WTC11 (cell line): Measurements from ENCODE around the gene AP4M1. TPM values are rescaled to one million over a fixed set of nuclear protein-coding genes. Genes with fewer than 3 reads are reported as not detected.

ENCODE experiments used
- ATAC-seq: fragments of 200-7000 bp; cut with Tn5 transposase; 2 replicates; pipeline ENCODE4 v1.10.0; 2021; ENCODE audit warnings: mild to moderate bottlenecking, moderate library complexity
- CTCF ChIA-PET: fragments of 300-600 bp; sonication (Branson Sonifier 250); formaldehyde crosslinking; loops from one replicate; lab custom pipeline; 2021; ENCODE audit warnings: antibody characterized with exemption; lab: Charles Lee
- POLR2A ChIA-PET: fragments of 350-600 bp; sonication (Branson Sonifier 250); formaldehyde crosslinking; loops from one replicate; lab custom pipeline; 2021; ENCODE audit warnings: antibody characterized with exemption; lab: Charles Lee
- DNase-seq: peaks from one replicate; pipeline ENCODE4 v3.0.0; 2021; ENCODE audit warnings: low spot score
- H3K27ac Mint-ChIP-seq: 2 replicates; pipeline ENCODE4 v1.8.0; 2021; ENCODE audit warnings: mixed read lengths
- H3K27me3 Mint-ChIP-seq: 2 replicates; pipeline ENCODE4 v1.8.0; 2021; ENCODE audit warnings: low read depth, mild to moderate bottlenecking, moderate library complexity, mixed read lengths
- H3K36me3 Mint-ChIP-seq: 2 replicates; pipeline ENCODE4 v1.8.0; 2021; ENCODE audit warnings: mixed read lengths
- H3K4me1 Mint-ChIP-seq: 2 replicates; pipeline ENCODE4 v1.8.0; 2022; ENCODE audit warnings: mixed read lengths
- H3K4me3 Mint-ChIP-seq: 2 replicates; pipeline ENCODE4 v1.8.0; 2021; ENCODE audit warnings: mild to moderate bottlenecking, moderate library complexity, mixed read lengths
- H3K9me3 Mint-ChIP-seq: 2 replicates; pipeline ENCODE4 v1.8.0; 2021; ENCODE audit warnings: mixed read lengths
- EMX1 ChIP-seq: fragments of 250-450 bp; sonication (Bioruptor Pico); IDR thresholded peaks from 2 replicates; pipeline ENCODE4 v1.8.0; 2021; ENCODE audit warnings: mild to moderate bottlenecking
- GABPB1 ChIP-seq: sonication (generic); formaldehyde crosslinking; IDR thresholded peaks from 2 replicates; pipeline ENCODE4 v1.8.1; 2023; ENCODE audit warnings: mild to moderate bottlenecking, missing genetic modification reagents
- MAX ChIP-seq: sonication (generic); formaldehyde crosslinking; IDR thresholded peaks from 2 replicates; pipeline ENCODE4 v1.8.0; 2022; ENCODE audit warnings: mild to moderate bottlenecking, missing genetic modification reagents
- SMAD3 ChIP-seq: sonication (generic); formaldehyde crosslinking; IDR thresholded peaks from 2 replicates; pipeline ENCODE4 v1.8.0; 2022; ENCODE audit warnings: missing genetic modification reagents, mild to moderate bottlenecking, borderline replicate concordance
- STAT6 ChIP-seq: sonication (generic); formaldehyde crosslinking; conservative IDR thresholded peaks from 2 replicates; pipeline ENCODE4 v1.8.1; 2023; ENCODE audit warnings: mild to moderate bottlenecking, low read depth, missing genetic modification reagents, moderate library complexity
- total RNA-seq: library from RNA; stranded (reverse); gene quantifications from 3 replicates; pipeline ENCODE4 v1.2.3, GENCODE V29; 2021
- TF ChIP-seq, protein P1 (sequence below): sonication (generic); formaldehyde crosslinking; IDR thresholded peaks from 2 replicates; pipeline ENCODE4 v1.8.1; 2023; ENCODE audit warnings: mild to moderate bottlenecking, moderate library complexity, missing genetic modification reagents
- TF ChIP-seq, protein P2 (sequence below): sonication (generic); formaldehyde crosslinking; IDR thresholded peaks from 2 replicates; pipeline ENCODE4 v1.8.0; 2022; ENCODE audit warnings: missing genetic modification reagents
- TF ChIP-seq, protein P3 (sequence below): sonication (generic); formaldehyde crosslinking; IDR thresholded peaks from 2 replicates; pipeline ENCODE4 v1.8.1; 2023; ENCODE audit warnings: mild to moderate bottlenecking, missing genetic modification reagents, borderline replicate concordance

Gene AP4M1
- total RNA-seq, 1 experiment from 2014 or later = 18.0 TPM

DNA sequence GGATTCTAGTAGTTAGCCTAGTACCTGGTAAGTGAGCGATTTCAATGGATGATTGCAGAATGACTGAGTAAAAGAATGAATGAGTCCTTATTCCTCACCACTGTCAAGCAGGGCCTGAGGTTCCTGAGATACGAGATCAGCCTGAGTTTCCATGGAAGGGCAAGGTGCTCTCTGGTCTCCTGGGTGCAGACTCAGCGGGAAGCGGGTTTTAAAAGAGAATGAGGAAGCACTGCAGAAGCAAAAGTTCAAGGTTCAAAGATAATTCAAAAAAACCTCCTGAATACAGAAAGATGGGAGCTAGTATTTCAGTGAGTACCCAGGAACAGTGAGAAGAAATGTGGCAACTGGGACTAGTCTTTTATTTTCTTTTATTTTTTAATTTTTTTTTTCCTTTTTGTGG lies 24.2 kb upstream of the AP4M1 start (continued):
- TF ChIP-seq, protein P1, sequence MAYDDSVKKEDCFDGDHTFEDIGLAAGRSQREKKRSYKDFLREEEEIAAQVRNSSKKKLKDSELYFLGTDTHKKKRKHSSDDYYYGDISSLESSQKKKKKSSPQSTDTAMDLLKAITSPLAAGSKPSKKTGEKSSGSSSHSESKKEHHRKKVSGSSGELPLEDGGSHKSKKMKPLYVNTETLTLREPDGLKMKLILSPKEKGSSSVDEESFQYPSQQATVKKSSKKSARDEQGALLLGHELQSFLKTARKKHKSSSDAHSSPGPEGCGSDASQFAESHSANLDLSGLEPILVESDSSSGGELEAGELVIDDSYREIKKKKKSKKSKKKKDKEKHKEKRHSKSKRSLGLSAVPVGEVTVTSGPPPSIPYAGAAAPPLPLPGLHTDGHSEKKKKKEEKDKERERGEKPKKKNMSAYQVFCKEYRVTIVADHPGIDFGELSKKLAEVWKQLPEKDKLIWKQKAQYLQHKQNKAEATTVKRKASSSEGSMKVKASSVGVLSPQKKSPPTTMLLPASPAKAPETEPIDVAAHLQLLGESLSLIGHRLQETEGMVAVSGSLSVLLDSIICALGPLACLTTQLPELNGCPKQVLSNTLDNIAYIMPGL (CRISPR knock-in tag) = no peak

DNA sequence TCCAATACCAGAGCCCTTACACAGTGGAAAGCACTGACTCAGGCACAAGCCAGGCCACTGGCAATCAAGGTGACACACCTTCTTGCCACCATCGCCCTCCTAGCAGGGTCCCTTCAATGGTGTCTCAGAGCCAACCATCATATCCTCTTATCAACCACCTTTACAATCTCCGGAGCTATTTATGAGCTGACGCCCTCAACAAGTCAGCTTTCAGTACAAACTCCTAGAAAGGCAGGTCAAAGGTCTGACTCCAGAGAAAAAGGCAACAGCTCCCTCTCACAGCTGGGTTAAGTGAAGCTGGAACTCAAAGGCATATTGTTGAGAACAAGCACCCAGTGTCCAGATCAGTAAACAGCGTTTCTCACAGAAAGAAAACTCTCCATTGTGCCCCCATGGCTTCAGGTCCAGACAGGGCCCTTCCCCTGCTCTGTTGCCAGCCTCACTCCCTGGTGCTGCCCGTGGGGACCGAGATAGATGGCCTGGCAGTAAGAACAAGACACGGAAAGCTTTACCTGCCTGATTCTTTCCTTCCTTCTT lies 22.4 kb upstream of the AP4M1 start:
- peak overlapping the region; percentile 15 for H3K4me3 Mint-ChIP-seq
- CTCF ChIA-PET = interaction anchor here (1.1 kb wide), 1 partner anchor 87 kb away, joined by 3 read pairs; no protein-coding TSS in a partner anchor

GRCh38 chr7:100080907-100081534 lies 20.4 kb upstream of the AP4M1 start:
- peaks cover 7% of the 10 kb centered on the region for H3K9me3 Mint-ChIP-seq
- H3K4me1 Mint-ChIP-seq = peaks cover 23% of the 10 kb centered on the region
- H3K27ac Mint-ChIP-seq = peak overlapping the region; percentile 95
- H3K4me3 Mint-ChIP-seq = peak overlapping the region; percentile 98
- TF ChIP-seq MAX (CRISPR knock-in tag) (no peak), EMX1 (CRISPR knock-in tag) (0 out of 2 replicates have a peak, but pooled peaks have one; percentile 31), STAT6 (CRISPR knock-in tag) (no peak), SMAD3 (no peak)
- TF ChIP-seq, protein P2, sequence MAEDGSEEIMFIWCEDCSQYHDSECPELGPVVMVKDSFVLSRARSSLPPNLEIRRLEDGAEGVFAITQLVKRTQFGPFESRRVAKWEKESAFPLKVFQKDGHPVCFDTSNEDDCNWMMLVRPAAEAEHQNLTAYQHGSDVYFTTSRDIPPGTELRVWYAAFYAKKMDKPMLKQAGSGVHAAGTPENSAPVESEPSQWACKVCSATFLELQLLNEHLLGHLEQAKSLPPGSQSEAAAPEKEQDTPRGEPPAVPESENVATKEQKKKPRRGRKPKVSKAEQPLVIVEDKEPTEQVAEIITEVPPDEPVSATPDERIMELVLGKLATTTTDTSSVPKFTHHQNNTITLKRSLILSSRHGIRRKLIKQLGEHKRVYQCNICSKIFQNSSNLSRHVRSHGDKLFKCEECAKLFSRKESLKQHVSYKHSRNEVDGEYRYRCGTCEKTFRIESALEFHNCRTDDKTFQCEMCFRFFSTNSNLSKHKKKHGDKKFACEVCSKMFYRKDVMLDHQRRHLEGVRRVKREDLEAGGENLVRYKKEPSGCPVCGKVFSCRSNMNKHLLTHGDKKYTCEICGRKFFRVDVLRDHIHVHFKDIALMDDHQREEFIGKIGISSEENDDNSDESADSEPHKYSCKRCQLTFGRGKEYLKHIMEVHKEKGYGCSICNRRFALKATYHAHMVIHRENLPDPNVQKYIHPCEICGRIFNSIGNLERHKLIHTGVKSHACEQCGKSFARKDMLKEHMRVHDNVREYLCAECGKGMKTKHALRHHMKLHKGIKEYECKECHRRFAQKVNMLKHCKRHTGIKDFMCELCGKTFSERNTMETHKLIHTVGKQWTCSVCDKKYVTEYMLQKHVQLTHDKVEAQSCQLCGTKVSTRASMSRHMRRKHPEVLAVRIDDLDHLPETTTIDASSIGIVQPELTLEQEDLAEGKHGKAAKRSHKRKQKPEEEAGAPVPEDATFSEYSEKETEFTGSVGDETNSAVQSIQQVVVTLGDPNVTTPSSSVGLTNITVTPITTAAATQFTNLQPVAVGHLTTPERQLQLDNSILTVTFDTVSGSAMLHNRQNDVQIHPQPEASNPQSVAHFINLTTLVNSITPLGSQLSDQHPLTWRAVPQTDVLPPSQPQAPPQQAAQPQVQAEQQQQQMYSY (CRISPR knock-in tag) = 0 out of 2 replicates have a peak, but pooled peaks have one; percentile 17
- ChIA-PET POLR2A (interaction anchor here (3.7 kb wide), 1 partner anchor 20 kb away, joined by 56 read pairs; the partner anchor contains the start of genes AP4M1 and MCM7), CTCF (no interaction called here)
- peaks cover 42% of the 10 kb centered on the region for H3K36me3 Mint-ChIP-seq
- DNase-seq (no peak), ATAC-seq (peak; percentile 7)
- no peaks in the 10 kb centered on the region; the same call in 1 of the 2 replicates for H3K27me3 Mint-ChIP-seq

More for the DNA sequence above, 22.4 kb upstream of the AP4M1 start:
- no peak for ATAC-seq
- POLR2A ChIA-PET = no interaction called here
- H3K4me1 Mint-ChIP-seq = peaks cover 23% of the 10 kb centered on the region
- peak overlapping the region; percentile 48 for H3K27ac Mint-ChIP-seq
- peaks cover 61% of the 10 kb centered on the region for H3K36me3 Mint-ChIP-seq
- no peak for DNase-seq
- peaks cover 21% of the 10 kb centered on the region for H3K9me3 Mint-ChIP-seq
- H3K27me3 Mint-ChIP-seq = no peaks in the 10 kb centered on the region
- TF ChIP-seq, protein P3, sequence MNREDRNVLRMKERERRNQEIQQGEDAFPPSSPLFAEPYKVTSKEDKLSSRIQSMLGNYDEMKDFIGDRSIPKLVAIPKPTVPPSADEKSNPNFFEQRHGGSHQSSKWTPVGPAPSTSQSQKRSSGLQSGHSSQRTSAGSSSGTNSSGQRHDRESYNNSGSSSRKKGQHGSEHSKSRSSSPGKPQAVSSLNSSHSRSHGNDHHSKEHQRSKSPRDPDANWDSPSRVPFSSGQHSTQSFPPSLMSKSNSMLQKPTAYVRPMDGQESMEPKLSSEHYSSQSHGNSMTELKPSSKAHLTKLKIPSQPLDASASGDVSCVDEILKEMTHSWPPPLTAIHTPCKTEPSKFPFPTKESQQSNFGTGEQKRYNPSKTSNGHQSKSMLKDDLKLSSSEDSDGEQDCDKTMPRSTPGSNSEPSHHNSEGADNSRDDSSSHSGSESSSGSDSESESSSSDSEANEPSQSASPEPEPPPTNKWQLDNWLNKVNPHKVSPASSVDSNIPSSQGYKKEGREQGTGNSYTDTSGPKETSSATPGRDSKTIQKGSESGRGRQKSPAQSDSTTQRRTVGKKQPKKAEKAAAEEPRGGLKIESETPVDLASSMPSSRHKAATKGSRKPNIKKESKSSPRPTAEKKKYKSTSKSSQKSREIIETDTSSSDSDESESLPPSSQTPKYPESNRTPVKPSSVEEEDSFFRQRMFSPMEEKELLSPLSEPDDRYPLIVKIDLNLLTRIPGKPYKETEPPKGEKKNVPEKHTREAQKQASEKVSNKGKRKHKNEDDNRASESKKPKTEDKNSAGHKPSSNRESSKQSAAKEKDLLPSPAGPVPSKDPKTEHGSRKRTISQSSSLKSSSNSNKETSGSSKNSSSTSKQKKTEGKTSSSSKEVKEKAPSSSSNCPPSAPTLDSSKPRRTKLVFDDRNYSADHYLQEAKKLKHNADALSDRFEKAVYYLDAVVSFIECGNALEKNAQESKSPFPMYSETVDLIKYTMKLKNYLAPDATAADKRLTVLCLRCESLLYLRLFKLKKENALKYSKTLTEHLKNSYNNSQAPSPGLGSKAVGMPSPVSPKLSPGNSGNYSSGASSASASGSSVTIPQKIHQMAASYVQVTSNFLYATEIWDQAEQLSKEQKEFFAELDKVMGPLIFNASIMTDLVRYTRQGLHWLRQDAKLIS = no peak
- peak; percentile 24; the same call in 1 of the 2 replicates for TF ChIP-seq GABPB1 (CRISPR knock-in tag)
